ENCODE results near the gene OOSP1. TPM values are rescaled to one million over a fixed set of nuclear protein-coding genes. Genes with fewer than 3 reads are reported as not detected.
"Not testable (repeated sequence)": the region's sequence is repeated elsewhere in the genome, so short reads cannot be mapped to it uniquely, and the experiment has no call there.

The OOSP1 gene
- total and polyA plus RNA-seq, 3 donors from 2014 or later: 0.37 TPM; not detected in 2

DNA sequence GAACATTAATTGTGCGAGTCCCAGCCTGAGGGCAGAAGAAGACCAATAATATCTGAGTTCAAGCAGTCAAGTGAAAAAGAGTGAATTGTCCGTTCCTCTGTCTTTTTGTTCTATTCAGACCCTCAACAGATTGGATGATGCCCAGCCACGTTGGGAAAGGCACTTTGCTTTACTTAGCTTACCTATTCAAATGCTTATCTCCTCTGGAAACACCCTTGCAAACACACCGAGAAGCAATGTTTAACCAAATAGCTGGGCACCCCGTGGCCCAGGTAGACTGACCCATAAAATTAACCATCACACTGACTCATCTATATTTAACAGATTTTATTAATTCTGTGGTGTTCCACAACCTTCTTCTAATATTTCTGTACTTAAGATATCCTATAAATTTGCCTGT is 34.9 kb downstream of the OOSP1 start:
- H3K36me3 ChIP-seq (ENCODE audit: low read depth, missing control alignments): no peaks in the 10 kb centered on the region
- WGBS, 2 donors: 78 to 79% methylated on average over 5 of the region's 5 CpGs
- intact Hi-C loops (cut with DNase I; ENCODE audit: low total_unique reads): no loop called here
- TF ChIP-seq POLR2A (IDR thresholded peaks at IDR 0.05): no peak
- TF ChIP-seq, protein P1, sequence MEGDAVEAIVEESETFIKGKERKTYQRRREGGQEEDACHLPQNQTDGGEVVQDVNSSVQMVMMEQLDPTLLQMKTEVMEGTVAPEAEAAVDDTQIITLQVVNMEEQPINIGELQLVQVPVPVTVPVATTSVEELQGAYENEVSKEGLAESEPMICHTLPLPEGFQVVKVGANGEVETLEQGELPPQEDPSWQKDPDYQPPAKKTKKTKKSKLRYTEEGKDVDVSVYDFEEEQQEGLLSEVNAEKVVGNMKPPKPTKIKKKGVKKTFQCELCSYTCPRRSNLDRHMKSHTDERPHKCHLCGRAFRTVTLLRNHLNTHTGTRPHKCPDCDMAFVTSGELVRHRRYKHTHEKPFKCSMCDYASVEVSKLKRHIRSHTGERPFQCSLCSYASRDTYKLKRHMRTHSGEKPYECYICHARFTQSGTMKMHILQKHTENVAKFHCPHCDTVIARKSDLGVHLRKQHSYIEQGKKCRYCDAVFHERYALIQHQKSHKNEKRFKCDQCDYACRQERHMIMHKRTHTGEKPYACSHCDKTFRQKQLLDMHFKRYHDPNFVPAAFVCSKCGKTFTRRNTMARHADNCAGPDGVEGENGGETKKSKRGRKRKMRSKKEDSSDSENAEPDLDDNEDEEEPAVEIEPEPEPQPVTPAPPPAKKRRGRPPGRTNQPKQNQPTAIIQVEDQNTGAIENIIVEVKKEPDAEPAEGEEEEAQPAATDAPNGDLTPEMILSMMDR (IDR thresholded peaks at IDR 0.05): no peak
- no peak overlapping the region for H3K27ac ChIP-seq
- no peaks in the 10 kb centered on the region for H3K4me1 ChIP-seq
- DNase-seq: no peak
- H3K27me3 ChIP-seq: no peaks in the 10 kb centered on the region
- no peak overlapping the region for H3K4me3 ChIP-seq
- H3K9me3 ChIP-seq: no peaks in the 10 kb centered on the region

DNA sequence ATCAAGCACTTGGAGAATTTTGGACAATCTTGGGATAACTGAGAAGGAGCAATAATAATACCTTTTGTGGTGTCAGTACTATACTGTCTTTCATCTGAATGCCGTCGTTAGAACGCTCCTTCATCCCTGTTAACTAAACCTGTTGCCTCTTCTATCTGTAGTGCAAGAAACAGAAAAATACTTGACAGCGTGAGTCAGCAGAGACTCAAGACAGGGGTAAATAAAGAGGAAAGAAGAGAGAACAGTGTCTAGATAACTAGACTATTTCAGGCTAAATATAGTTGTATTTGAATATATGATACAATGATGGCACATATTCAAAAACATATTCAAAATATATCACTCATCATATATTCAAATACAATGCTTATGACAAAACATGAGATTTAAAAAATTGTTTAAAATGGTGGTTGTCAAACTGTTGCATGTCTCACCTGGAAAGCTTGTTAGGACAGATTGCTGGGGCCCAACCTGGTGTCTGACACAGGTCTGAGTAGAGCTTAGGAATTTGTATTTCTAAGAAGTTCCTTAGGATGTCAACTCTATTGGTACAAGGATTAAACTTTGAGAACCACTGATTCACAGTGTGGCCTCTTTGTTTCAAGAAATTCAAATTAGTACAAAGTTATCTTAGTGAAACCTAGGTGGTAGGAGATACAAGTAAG is 43.0 kb downstream of the OOSP1 start:
- H3K36me3 ChIP-seq (ENCODE audit: low read depth, missing control alignments): no peaks in the 10 kb centered on the region
- H3K4me3 ChIP-seq: no peak overlapping the region
- intact Hi-C loops (cut with DNase I; ENCODE audit: low total_unique reads): no loop called here
- H3K27me3 ChIP-seq: no peaks in the 10 kb centered on the region
- TF ChIP-seq POLR2A (IDR thresholded peaks at IDR 0.05): no peak
- TF ChIP-seq, protein P1 (IDR thresholded peaks at IDR 0.05): no peak
- DNase-seq: no peak
- H3K4me1 ChIP-seq: no peaks in the 10 kb centered on the region
- WGBS, 2 donors: 93 to 99% methylated on average over 4 of the region's 4 CpGs
- H3K9me3 ChIP-seq: no peaks in the 10 kb centered on the region
- H3K27ac ChIP-seq: no peak overlapping the region

DNA sequence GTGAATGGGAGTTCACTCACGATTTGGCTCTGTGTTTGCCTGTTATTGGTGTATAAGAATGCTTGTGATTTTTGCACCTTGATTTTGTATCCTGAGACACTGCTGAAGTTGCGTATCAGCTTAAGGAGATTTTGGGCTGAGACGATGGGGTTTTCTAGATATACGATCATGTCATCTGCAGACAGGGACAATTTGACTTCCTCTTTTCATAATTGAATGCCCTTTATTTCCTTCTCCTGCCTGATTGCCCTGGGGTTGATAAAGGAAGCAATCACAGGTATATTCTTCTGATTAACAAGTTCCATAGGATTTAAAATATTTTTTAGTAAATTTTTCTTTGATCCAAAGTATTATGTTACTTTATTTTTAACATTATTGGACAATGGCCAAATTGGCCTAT is 43.8 kb downstream of the OOSP1 start:
- H3K4me1 ChIP-seq; intact Hi-C loops (cut with DNase I; ENCODE audit: low total_unique reads); H3K27ac ChIP-seq; DNase-seq; H3K27me3 ChIP-seq; H3K36me3 ChIP-seq (ENCODE audit: low read depth, missing control alignments); H3K4me3 ChIP-seq; H3K9me3 ChIP-seq: not testable (repeated sequence)
- WGBS, 2 donors: 64 to 65% methylated on average over 4 of the region's 4 CpGs

DNA sequence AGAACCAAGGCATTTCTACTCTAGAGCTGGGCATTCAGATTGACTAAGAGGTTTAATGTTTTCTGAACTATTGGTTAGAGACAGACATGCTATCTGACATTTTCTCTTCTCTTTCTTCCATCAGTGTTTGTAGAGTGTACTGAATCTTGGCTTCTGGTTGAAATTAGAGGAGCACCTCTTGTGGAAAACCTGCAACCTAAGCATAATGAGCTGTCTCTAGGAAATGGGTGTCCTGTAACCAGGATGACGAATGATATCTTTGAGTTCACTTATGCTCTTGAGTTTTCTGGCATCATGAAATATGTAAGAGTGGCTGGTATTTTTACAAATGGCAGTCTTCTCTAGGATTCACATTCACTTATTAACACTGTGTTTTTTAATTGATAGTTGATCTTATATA is 45.0 kb downstream of the OOSP1 start:
- WGBS, 2 donors: 77 to 83% methylated on average over 1 of the region's 1 CpG
- H3K4me1 ChIP-seq: no peaks in the 10 kb centered on the region
- intact Hi-C loops (cut with DNase I; ENCODE audit: low total_unique reads): no loop called here
- no peak overlapping the region for H3K4me3 ChIP-seq
- no peaks in the 10 kb centered on the region for H3K27me3 ChIP-seq
- DNase-seq: no peak
- H3K27ac ChIP-seq: no peak overlapping the region
- TF ChIP-seq, protein P1 (IDR thresholded peaks at IDR 0.05): no peak
- TF ChIP-seq POLR2A (IDR thresholded peaks at IDR 0.05): no peak
- H3K9me3 ChIP-seq: no peaks in the 10 kb centered on the region
- H3K36me3 ChIP-seq (ENCODE audit: low read depth, missing control alignments): no peaks in the 10 kb centered on the region

DNA sequence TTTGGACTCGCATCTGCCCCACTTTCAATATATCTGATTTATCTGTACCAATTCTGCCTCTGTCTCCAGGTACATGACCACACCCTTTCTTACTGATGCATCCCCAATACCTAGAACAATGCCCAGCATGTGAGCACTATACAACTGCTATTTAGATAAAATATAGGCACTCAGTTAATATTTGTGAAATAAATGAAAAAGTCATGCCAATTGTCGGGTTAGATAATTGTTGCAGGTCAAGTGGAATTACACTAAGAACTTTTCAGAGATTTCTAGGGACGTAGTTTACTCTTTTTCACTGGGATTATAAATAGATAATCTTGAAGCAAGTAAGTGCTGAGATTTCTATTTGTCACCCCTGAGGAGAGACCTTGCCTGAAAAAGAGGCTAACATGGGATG is 46.1 kb downstream of the OOSP1 start:
- H3K4me3 ChIP-seq: no peak overlapping the region
- no peaks in the 10 kb centered on the region for H3K9me3 ChIP-seq
- intact Hi-C loops (cut with DNase I; ENCODE audit: low total_unique reads): no loop called here
- H3K27me3 ChIP-seq: no peaks in the 10 kb centered on the region
- 88 to 93% methylated on average over 3 of the region's 3 CpGs for WGBS, 2 donors
- TF ChIP-seq, protein P1 (IDR thresholded peaks at IDR 0.05): no peak
- TF ChIP-seq POLR2A (IDR thresholded peaks at IDR 0.05): no peak
- no peaks in the 10 kb centered on the region for H3K36me3 ChIP-seq (ENCODE audit: low read depth, missing control alignments)
- no peak for DNase-seq
- H3K27ac ChIP-seq: no peak overlapping the region
- no peaks in the 10 kb centered on the region for H3K4me1 ChIP-seq

Measured in testis (tissue), 3 donors.